ENCODE measurements around the gene ZNF839.

Gene ZNF839

GRCh38 chr14:102303664-102304063 is 15.9 kb upstream of the ZNF839 start:
- Histone ChIP-seq H3K27ac (no peak overlapping the region), H3K36me3 (ENCODE audit: insufficient read depth, low read length) (no peaks in the 10 kb centered on the region), H3K9me3 (ENCODE audit: low read depth, low read length) (no peaks in the 10 kb centered on the region), H3K9ac (ENCODE audit: insufficient read length) (peak overlapping the region; percentile 70), H3K4me3 (peak overlapping the region; percentile 80)
- no peak for DNase-seq (ENCODE audit: low read depth, low spot score)
- TF ChIP-seq POLR2AphosphoS5 (IDR thresholded peaks at IDR 0.05; ENCODE audit: borderline replicate concordance, low read depth, low read length) = no peak
- TF ChIP-seq EZH2 (IDR thresholded peaks at IDR 0.05) = no peak
- no peak for TF ChIP-seq FOXP2 (optimal IDR thresholded peaks at IDR 0.05; ENCODE audit: control extremely low read depth, extremely low read length, insufficient read depth)

GRCh38 chr14:102304611-102305506 is 14.7 kb upstream of the ZNF839 start, which contains the start of gene MOK:
TSS of gene MOK (minus strand) at chr14:102305164. CDS start at chr14:102304968, 196 bp downstream.
- peak; percentile 75 for DNase-seq (ENCODE audit: low read depth, low spot score)
- no peaks in the 10 kb centered on the region for H3K9me3 ChIP-seq (ENCODE audit: low read depth, low read length)
- no peak within 1 kb of the TSS for H3K27ac ChIP-seq
- TF ChIP-seq POLR2AphosphoS5 (IDR thresholded peaks at IDR 0.05; ENCODE audit: borderline replicate concordance, low read depth, low read length) (peak; percentile 39; the same call in 1 of the 2 replicates), FOXP2 (optimal IDR thresholded peaks at IDR 0.05; ENCODE audit: control extremely low read depth, extremely low read length, insufficient read depth) (no peak), EZH2 (IDR thresholded peaks at IDR 0.05) (no peak)
- H3K4me3 ChIP-seq = peak within 1 kb of the TSS; percentile 80
- peak within 1 kb of the TSS; percentile 70 for H3K9ac ChIP-seq (ENCODE audit: insufficient read length)
- H3K36me3 ChIP-seq (ENCODE audit: insufficient read depth, low read length) = no peaks in the 10 kb centered on the region

- peak overlapping the region; percentile 82 for H3K4me3 ChIP-seq
- H3K9me3 ChIP-seq (ENCODE audit: low read depth, low read length) = no peaks in the 10 kb centered on the region
- peak overlapping the region; percentile 51 for H3K9ac ChIP-seq (ENCODE audit: insufficient read length)
- DNase-seq (ENCODE audit: low read depth, low spot score) = no peak
- TF ChIP-seq POLR2AphosphoS5 (IDR thresholded peaks at IDR 0.05; ENCODE audit: borderline replicate concordance, low read depth, low read length) (no peak), EZH2 (IDR thresholded peaks at IDR 0.05) (no peak), FOXP2 (optimal IDR thresholded peaks at IDR 0.05; ENCODE audit: control extremely low read depth, extremely low read length, insufficient read depth) (no peak)
- H3K36me3 ChIP-seq (ENCODE audit: insufficient read depth, low read length) = no peaks in the 10 kb centered on the region
- no peak overlapping the region for H3K27ac ChIP-seq
Measured at GRCh38 chr14:102314242-102315011, 5.1 kb upstream of the ZNF839 start.

- DNase-seq (ENCODE audit: low read depth, low spot score) = no peak
- Histone ChIP-seq H3K9ac (ENCODE audit: insufficient read length) (no peak overlapping the region), H3K4me3 (no peak overlapping the region), H3K27ac (no peak overlapping the region), H3K9me3 (ENCODE audit: low read depth, low read length) (no peaks in the 10 kb centered on the region), H3K36me3 (ENCODE audit: insufficient read depth, low read length) (no peaks in the 10 kb centered on the region)
- no peak for TF ChIP-seq EZH2 (IDR thresholded peaks at IDR 0.05)
- no peak for TF ChIP-seq POLR2AphosphoS5 (IDR thresholded peaks at IDR 0.05; ENCODE audit: borderline replicate concordance, low read depth, low read length)
- no peak for TF ChIP-seq FOXP2 (optimal IDR thresholded peaks at IDR 0.05; ENCODE audit: control extremely low read depth, extremely low read length, insufficient read depth)
Measured at GRCh38 chr14:102315121-102315520, 4.4 kb upstream of the ZNF839 start.

GRCh38 chr14:102316338-102316742 is 3.2 kb upstream of the ZNF839 start:
- peak overlapping the region; percentile 77 for H3K4me3 ChIP-seq
- no peaks in the 10 kb centered on the region for H3K9me3 ChIP-seq (ENCODE audit: low read depth, low read length)
- DNase-seq (ENCODE audit: low read depth, low spot score) = no peak
- H3K36me3 ChIP-seq (ENCODE audit: insufficient read depth, low read length) = no peaks in the 10 kb centered on the region
- H3K9ac ChIP-seq (ENCODE audit: insufficient read length) = peak overlapping the region; percentile 47
- TF ChIP-seq FOXP2 (optimal IDR thresholded peaks at IDR 0.05; ENCODE audit: control extremely low read depth, extremely low read length, insufficient read depth) (no peak), POLR2AphosphoS5 (IDR thresholded peaks at IDR 0.05; ENCODE audit: borderline replicate concordance, low read depth, low read length) (no peak), EZH2 (IDR thresholded peaks at IDR 0.05) (no peak)
- peak overlapping the region; percentile 89 for H3K27ac ChIP-seq

- peak overlapping the region; percentile 77 for H3K4me3 ChIP-seq
- no peaks in the 10 kb centered on the region for H3K36me3 ChIP-seq (ENCODE audit: insufficient read depth, low read length)
- H3K9me3 ChIP-seq (ENCODE audit: low read depth, low read length) = no peaks in the 10 kb centered on the region
- peak; percentile 91 for DNase-seq (ENCODE audit: low read depth, low spot score)
- peak overlapping the region; percentile 89 for H3K27ac ChIP-seq
- peak overlapping the region; percentile 67 for H3K9ac ChIP-seq (ENCODE audit: insufficient read length)
- TF ChIP-seq EZH2 (IDR thresholded peaks at IDR 0.05) (no peak), FOXP2 (optimal IDR thresholded peaks at IDR 0.05; ENCODE audit: control extremely low read depth, extremely low read length, insufficient read depth) (no peak), POLR2AphosphoS5 (IDR thresholded peaks at IDR 0.05; ENCODE audit: borderline replicate concordance, low read depth, low read length) (no peak; the same call in 1 of the 2 replicates)
Measured at GRCh38 chr14:102316743-102317563, 2.6 kb upstream of the ZNF839 start.

GRCh38 chr14:102317564-102318248 is 1.8 kb upstream of the ZNF839 start:
- TF ChIP-seq FOXP2 (optimal IDR thresholded peaks at IDR 0.05; ENCODE audit: control extremely low read depth, extremely low read length, insufficient read depth) = no peak
- TF ChIP-seq EZH2 (IDR thresholded peaks at IDR 0.05) = no peak
- no peak for TF ChIP-seq POLR2AphosphoS5 (IDR thresholded peaks at IDR 0.05; ENCODE audit: borderline replicate concordance, low read depth, low read length)
- Histone ChIP-seq H3K4me3 (peak overlapping the region; percentile 77), H3K36me3 (ENCODE audit: insufficient read depth, low read length) (no peaks in the 10 kb centered on the region; the same call in 1 of the 2 replicates), H3K9ac (ENCODE audit: insufficient read length) (peak overlapping the region; percentile 67), H3K27ac (peak overlapping the region; percentile 57), H3K9me3 (ENCODE audit: low read depth, low read length) (no peaks in the 10 kb centered on the region)
- DNase-seq (ENCODE audit: low read depth, low spot score) = peak; percentile 65
